Subcutaneous adipose tissue (tissue), 4 donors: ENCODE results near the gene RENBP. TPM values are rescaled to one million over a fixed set of nuclear protein-coding genes. Genes with fewer than 3 reads are reported as not detected.

Experiments used
- small RNA-seq: library from RNA; depleted of rRNA; stranded (forward); fragments of <200 nt; gene quantifications from one replicate; pipeline ENCODE3, GENCODE V24; 2016
- total RNA-seq, 4 donors: library from RNA; depleted of rRNA; stranded (reverse); fragments of >200 nt; gene quantifications; one replicate each; pipeline ENCODE4 v1.1.0, GENCODE V29; 2016
- TF ChIP-seq, protein P1 (sequence below): fragments of 450-650 bp; IDR thresholded peaks from one replicate; pipeline ENCODE4 v1.5.1; 2016; ENCODE audit warnings: low read depth, mild to moderate bottlenecking, control low read depth, antibody characterized with exemption, moderate library complexity

Gene RENBP
- total RNA-seq, 4 donors from 2014 or later = 14.0 to 43.4 (median 29.5) TPM

DNA sequence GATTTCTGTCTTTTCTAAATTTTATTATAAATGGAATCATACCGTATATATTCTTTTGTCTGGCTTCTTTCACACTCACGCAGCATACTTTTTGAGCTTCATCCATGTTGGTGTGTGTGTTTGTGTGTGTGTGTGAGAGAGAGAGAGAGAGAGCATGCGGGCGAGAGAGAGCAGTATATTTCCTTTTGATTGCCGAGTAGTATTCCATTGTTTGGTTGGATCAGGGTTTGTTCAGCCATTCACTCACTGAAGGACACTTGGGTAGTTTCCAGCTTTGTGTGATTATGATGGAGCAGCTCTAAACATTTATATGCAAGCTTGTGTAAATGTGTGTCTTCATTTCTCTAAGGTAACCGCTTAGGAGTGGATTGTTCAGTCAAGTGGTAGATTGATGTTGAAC, 55.3 kb downstream of the RENBP start:
- TF ChIP-seq, protein P1, sequence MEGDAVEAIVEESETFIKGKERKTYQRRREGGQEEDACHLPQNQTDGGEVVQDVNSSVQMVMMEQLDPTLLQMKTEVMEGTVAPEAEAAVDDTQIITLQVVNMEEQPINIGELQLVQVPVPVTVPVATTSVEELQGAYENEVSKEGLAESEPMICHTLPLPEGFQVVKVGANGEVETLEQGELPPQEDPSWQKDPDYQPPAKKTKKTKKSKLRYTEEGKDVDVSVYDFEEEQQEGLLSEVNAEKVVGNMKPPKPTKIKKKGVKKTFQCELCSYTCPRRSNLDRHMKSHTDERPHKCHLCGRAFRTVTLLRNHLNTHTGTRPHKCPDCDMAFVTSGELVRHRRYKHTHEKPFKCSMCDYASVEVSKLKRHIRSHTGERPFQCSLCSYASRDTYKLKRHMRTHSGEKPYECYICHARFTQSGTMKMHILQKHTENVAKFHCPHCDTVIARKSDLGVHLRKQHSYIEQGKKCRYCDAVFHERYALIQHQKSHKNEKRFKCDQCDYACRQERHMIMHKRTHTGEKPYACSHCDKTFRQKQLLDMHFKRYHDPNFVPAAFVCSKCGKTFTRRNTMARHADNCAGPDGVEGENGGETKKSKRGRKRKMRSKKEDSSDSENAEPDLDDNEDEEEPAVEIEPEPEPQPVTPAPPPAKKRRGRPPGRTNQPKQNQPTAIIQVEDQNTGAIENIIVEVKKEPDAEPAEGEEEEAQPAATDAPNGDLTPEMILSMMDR = no peak

DNA sequence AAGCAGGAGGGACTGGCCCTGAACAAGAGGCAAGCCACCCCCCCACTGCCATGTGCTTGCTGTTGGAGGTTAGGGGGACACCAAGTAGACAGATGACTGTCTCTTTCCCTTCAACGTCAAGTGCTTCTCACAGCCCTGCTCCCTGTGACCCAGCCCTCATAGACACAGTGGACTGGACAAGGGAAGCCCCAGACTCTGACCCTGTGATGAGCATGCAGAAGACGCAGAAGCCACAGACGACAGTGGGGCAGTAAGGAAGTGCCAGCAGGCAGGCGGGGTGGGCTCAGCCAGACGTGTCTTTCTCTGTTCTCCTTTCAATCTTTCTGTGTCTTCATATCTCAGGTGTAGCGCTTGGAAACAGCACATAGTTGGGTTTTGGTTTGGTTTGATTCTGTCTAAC, 56.1 kb downstream of the RENBP start:
- TF ChIP-seq, protein P1 = no peak

DNA sequence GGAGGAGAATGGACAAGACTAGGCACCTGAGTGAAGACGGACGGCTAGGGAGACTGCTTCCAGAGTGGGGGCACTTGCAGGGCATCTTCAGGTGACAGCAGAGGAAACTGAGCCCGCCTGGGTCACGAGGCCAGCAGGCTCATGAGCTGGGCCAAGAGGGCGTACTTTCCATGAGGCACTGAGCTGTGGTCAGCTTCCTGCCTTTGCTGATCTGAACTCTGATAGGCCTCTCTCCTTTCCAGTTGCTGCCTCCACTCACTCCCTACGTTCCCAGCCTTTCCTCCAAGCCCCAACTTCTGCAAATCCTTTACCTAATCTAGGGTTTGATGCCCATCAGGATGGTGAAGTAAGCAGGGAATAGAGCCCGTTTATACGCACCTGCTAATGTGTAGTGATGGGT, 57.1 kb downstream of the RENBP start:
- TF ChIP-seq, protein P1 = no peak

DNA sequence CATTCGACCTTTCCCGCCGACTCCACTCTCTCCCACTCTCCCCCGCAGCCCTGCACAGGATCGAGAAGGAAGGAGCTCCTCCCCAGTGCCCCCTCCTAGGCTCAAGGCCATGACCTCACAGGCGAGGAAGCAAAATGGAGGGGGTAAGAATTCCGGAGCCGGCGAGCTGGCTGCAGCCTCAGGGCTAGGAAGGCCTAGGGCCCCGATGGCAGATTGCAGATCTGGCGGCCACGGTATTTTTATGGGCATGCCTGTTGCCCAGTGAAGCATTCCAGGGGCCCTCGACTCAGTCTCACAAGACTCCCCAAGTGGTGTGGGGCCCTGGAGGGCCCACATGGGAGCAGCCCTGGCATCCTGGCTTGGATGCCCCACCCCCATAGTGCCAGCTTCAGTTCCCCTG, 57.5 kb downstream of the RENBP start:
- TF ChIP-seq, protein P1 = no peak

DNA sequence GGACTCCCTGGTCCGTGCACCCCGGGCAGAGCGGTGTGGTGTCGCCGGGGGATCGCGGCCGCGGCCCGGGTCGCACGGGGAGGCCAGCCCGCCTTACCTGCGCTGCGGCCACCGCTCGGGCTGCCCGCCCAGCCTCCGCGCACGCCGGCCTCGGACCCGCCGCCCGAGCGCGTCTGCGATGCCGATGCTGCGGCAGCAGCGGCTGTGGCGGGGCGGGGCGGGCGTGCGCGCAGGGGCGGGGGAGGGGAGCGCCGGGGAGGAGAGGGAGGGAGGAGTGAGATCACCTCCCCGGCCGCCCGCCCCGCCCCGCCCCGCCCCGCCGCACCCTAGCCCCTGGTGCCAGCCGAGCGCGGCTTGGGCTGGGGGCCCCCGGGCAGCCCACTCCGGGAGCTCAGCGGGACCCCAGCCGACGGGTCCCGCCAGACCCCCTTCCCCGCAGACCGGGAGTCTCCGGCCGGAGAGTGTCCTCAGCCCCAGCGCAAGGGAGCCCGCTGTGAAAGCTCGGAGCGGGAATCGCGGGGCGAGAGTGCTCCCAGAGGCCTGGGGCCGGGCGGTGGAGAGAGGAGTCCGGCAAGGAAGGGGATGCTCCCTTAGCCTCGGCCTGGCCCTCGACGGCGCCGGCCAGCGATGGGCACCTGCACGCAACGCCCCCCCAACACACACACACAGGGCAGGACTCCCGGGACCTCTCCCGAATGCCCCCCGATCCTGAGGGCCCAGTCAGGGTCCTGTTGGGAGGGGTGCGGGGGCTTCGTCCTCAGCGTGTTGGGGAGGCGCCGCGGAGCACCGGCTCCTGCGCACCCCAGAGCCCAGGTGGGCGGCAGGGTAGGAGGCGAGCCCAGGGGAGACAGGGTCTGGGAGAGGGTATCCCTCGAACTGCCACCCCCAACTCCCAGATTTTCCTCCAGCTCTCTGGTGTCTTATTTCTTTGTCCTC, 58.2 kb downstream of the RENBP start, which contains the start of gene L1CAM:
L1CAM (minus strand) TSS at position 206 of the 936 bp plus-strand sequence. CDS start 10,337 bp downstream, outside the sequence.
- TF ChIP-seq, protein P1 = no peak

Small RNAs within 50 kb of the gene (small RNA-seq; reads per million reads assigned to genes)
- not detected for gene MIR3202-1

Other genes with a start within 250 kb of the RENBP start
- gene BCAP31, start 220.3 kb downstream of the RENBP start, total RNA-seq = 100 to 1,000 TPM; 214 to 334 (median 269) TPM
- 10 to 100 TPM; 12.4 to 83.8 (median 28.1) TPM for gene ABCD1, start 219.8 kb downstream of the RENBP start, total RNA-seq
- 10 to 100 TPM in 3 of 4 donors, 1 to 10 TPM in 1; 8.8 to 47.3 (median 24.5) TPM for gene PLXNB3, start 180.4 kb downstream of the RENBP start, total RNA-seq
- 1 to 10 TPM in 3 of 4 donors, under 1 TPM in 1; 0.49 to 2.1 (median 1.5) TPM for gene SRPK3, start 163.6 kb downstream of the RENBP start, total RNA-seq
- 10 to 100 TPM; 40.9 to 70.0 (median 69.5) TPM for gene IDH3G, start 150.3 kb downstream of the RENBP start, total RNA-seq
- gene SSR4, start 150.0 kb downstream of the RENBP start, total RNA-seq = 100 to 1,000 TPM in 3 of 4 donors, 10 to 100 TPM in 1; 75.4 to 172 (median 140) TPM
- gene PDZD4, start 114.1 kb downstream of the RENBP start, total RNA-seq = 1 to 10 TPM in 1 of 4 donors, under 1 TPM in 3; 0.65 to 1.3 (median 0.80) TPM
- gene L1CAM, start 58.5 kb downstream of the RENBP start, total RNA-seq = 1 to 10 TPM in 2 of 4 donors, under 1 TPM in 2; 0.68 to 1.5 (median 0.95) TPM
- 10 to 100 TPM in 1 of 4 donors, 1 to 10 TPM in 3; 3.4 to 13.9 (median 5.7) TPM for gene AVPR2, start 40.0 kb downstream of the RENBP start, total RNA-seq
- gene ARHGAP4, start 18.4 kb downstream of the RENBP start, total RNA-seq = 10 to 100 TPM in 3 of 4 donors, 1 to 10 TPM in 1; 8.5 to 37.4 (median 28.2) TPM
- gene NAA10, start 9.6 kb downstream of the RENBP start, total RNA-seq = 10 to 100 TPM; 69.4 to 87.8 (median 76.5) TPM
- 10 to 100 TPM; 17.7 to 33.9 (median 21.2) TPM for gene HCFC1, start 27.2 kb upstream of the RENBP start, total RNA-seq
- gene TMEM187, start 28.1 kb upstream of the RENBP start, total RNA-seq = 1 to 10 TPM; 2.0 to 10.0 (median 6.1) TPM
- 10 to 100 TPM; 42.7 to 74.4 (median 47.3) TPM for gene IRAK1, start 75.3 kb upstream of the RENBP start, total RNA-seq
- gene MECP2, start 153.1 kb upstream of the RENBP start, total RNA-seq = 10 to 100 TPM; 36.8 to 71.2 (median 47.1) TPM
- gene OPN1LW, start 199.6 kb upstream of the RENBP start, total RNA-seq = not detected
- not detected for gene OPN1MW, start 238.0 kb upstream of the RENBP start, total RNA-seq